ENCODE data around the gene FAM184B. TPM values are rescaled to one million over a fixed set of nuclear protein-coding genes. Genes with fewer than 3 reads are reported as not detected.

The FAM184B gene
- polyA plus RNA-seq, 3 donors, result 0.40 to 0.61 (median 0.42) TPM

DNA sequence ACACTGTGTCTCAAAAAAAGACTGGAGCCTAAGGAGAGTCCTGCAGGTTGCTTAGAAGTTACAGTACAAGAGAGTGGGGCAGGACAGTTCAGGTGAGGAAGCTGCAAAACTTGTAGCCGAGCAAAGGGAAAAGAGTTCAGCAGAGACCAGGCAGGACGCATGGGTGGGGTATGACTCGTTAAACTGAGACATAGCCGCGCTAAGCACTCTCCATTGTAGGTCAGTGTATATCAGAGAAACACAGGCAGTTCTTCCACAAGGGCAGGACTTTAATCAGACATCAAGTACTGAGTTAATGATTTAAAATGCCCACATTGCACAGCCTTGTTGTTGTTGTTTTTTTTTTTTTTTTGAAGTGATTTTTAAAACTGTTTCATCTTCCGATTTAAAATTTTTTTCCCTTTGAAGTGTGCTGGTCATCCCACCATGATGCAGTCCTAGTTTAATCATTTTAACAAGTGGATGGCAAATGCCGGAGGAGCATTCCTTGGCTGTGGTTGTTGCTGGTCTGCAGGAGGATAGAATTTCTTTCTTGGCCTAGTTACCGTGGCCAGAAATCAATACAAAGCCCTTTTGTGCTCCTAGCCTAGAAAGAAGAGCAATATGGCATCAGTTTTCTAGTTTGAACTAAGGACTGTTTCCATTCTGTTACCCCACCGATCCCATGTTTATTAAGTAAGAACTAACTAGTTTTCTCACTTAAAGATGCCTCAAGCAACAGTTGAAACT lies 194.2 kb downstream of the FAM184B start:
- no peak for DNase-seq (ENCODE audit: low read depth in 3 of 3, low spot score in 2 of 3)

GRCh38 chr4:17584521-17585213 lies 196.8 kb downstream of the FAM184B start:
- no peak for DNase-seq (ENCODE audit: low read depth in 3 of 3, low spot score in 2 of 3)

DNA sequence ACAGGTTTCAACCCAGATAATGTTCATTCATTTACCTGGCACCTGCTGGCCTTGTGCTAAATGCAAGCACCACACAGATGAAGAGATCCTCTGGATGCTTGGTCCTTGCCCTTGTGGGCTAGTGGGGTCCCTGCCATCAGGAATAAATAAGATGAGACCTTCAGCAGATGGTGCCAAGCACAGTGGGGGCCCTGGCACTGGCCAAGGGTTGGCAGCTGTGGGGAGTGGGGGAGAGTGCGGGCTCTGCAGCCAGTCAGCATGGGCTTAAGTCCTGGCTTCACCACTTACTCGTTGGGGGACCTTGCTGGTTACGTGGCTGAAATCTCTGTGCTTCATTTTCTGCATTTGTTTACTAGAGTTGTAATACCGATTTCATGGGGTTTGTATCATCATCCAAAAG lies 197.5 kb downstream of the FAM184B start:
- no peak for DNase-seq (ENCODE audit: low read depth in 3 of 3, low spot score in 2 of 3)

DNA sequence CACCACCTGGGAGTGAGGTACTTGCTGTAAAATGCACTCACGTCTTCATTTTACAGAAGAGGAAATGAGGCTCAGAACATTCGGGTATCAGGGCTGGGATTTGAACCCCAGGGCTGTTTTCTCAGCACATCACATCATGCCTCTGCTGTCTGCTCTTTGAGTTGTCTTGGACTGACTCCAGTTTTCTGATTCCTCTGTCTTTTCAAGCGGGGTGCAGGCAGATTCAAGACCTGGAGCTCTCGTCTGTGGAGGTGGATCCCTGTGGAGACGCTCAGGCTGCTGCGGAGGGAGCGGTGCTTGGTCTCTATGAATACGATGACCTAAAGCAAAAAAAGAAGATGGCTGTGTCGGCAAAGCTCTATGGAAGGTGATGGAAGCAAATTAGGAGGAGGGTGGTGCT lies 198.1 kb downstream of the FAM184B start:
- DNase-seq (ENCODE audit: low read depth in 3 of 3, low spot score in 2 of 3), result no peak

- no peak for DNase-seq (ENCODE audit: low read depth in 3 of 3, low spot score in 2 of 3)
Observed at GRCh38 chr4:17580969-17581368, 200.5 kb downstream of the FAM184B start.

Other genes starting within 250 kb of the FAM184B start
- 10 to 100 TPM; 78.4 to 86.4 (median 85.2) TPM for gene LAP3, start 204.4 kb downstream of the FAM184B start, polyA plus RNA-seq (ENCODE audit: insufficient read length in 3 of 3)
- gene MED28, start 167.0 kb downstream of the FAM184B start, polyA plus RNA-seq (ENCODE audit: insufficient read length in 3 of 3), result 10 to 100 TPM; 60.4 to 65.2 (median 64.9) TPM
- 10 to 100 TPM; 42.7 to 46.9 (median 46.0) TPM for gene DCAF16, start 29.1 kb upstream of the FAM184B start, polyA plus RNA-seq (ENCODE audit: insufficient read length in 3 of 3)
- gene NCAPG, start 29.4 kb upstream of the FAM184B start, polyA plus RNA-seq (ENCODE audit: insufficient read length in 3 of 3), result 10 to 100 TPM; 25.9 to 31.9 (median 27.9) TPM
- gene LCORL, start 240.1 kb upstream of the FAM184B start, polyA plus RNA-seq (ENCODE audit: insufficient read length in 3 of 3), result 10 to 100 TPM; 27.4 to 28.9 (median 28.4) TPM

All from right renal cortex interstitium (tissue), 3 donors.